AG04450 (cell line): ENCODE data around the gene TIAL1. TPM values are rescaled to one million over a fixed set of nuclear protein-coding genes. Genes with fewer than 3 reads are reported as not detected.

Experiments used
- CTCF ChIA-PET: fragments of 300-600, 350-600 bp; formaldehyde crosslinking; extraction: SDS; loops from one replicate; lab custom pipeline; 2022; ENCODE audit warnings: antibody characterized with exemption, inconsistent platforms; lab: Charles Lee
- POLR2A ChIA-PET: fragments of 350-600 bp; formaldehyde crosslinking; extraction: SDS; loops from one replicate; lab custom pipeline; 2021; ENCODE audit warnings: antibody characterized with exemption, inconsistent platforms; lab: Yijun Ruan, JAX
- DNase-seq: peaks from one replicate; pipeline ENCODE4 v3.0.0-alpha.2; 2011; ENCODE audit warnings: low read depth, low spot score
- H3K27ac ChIP-seq: one replicate; pipeline ENCODE4 v1.5.1; 2012; ENCODE audit warnings: low read depth, low read length, control low read depth
- H3K27me3 ChIP-seq: one replicate; pipeline ENCODE4 v1.6.0; 2012; ENCODE audit warnings: low read length; ENCODE audit not compliant: control insufficient read depth, insufficient read depth
- H3K4me3 ChIP-seq: 2 replicates; pipeline ENCODE4 v1.5.1; 2011; ENCODE audit warnings: mild to moderate bottlenecking, low read depth, low read length, control low read depth
- H3K9me3 ChIP-seq: 2 replicates; pipeline ENCODE4 v1.5.1; 2012; ENCODE audit warnings: low read length; ENCODE audit not compliant: control insufficient read depth, insufficient read depth
- CTCF ChIP-seq: IDR thresholded peaks from 2 replicates; pipeline ENCODE4 v1.5.1; 2011; ENCODE audit warnings: low read depth, low read length, control low read depth, inconsistent platforms
- polyA plus RNA-seq: library from polyadenylated mRNA; depleted of rRNA; stranded (reverse); fragments of >200 nt; gene quantifications from 2 replicates; pipeline ENCODE4 v1.2.3, GENCODE V29; 2011

Gene TIAL1
- polyA plus RNA-seq, 1 experiment, result 113 TPM

GRCh38 chr10:119614686-119615085 lies 17.9 kb upstream of the TIAL1 start:
- no peaks in the 10 kb centered on the region for H3K27me3 ChIP-seq
- no peak for TF ChIP-seq CTCF
- no peak overlapping the region for H3K4me3 ChIP-seq
- DNase-seq, result no peak
- CTCF ChIA-PET, result interaction anchor here (1.0 kb wide), 1 partner anchor 13 kb away, joined by 3 read pairs; no protein-coding TSS in a partner anchor
- no peaks in the 10 kb centered on the region for H3K9me3 ChIP-seq
- no peak overlapping the region for H3K27ac ChIP-seq
- POLR2A ChIA-PET, result no interaction called here

- DNase-seq, result no peak
- ChIA-PET POLR2A (interaction anchor here (0.7 kb wide), 1 partner anchor 425 kb away, joined by 3 read pairs; no protein-coding TSS in a partner anchor), CTCF (interaction anchor here (1.0 kb wide), 1 partner anchor 14 kb away, joined by 3 read pairs; no protein-coding TSS in a partner anchor)
- Histone ChIP-seq H3K27me3 (no peaks in the 10 kb centered on the region), H3K27ac (no peak overlapping the region), H3K4me3 (no peak overlapping the region), H3K9me3 (no peaks in the 10 kb centered on the region)
- TF ChIP-seq CTCF, result no peak
Observed at GRCh38 chr10:119613741-119614140, 17.0 kb upstream of the TIAL1 start.

DNA sequence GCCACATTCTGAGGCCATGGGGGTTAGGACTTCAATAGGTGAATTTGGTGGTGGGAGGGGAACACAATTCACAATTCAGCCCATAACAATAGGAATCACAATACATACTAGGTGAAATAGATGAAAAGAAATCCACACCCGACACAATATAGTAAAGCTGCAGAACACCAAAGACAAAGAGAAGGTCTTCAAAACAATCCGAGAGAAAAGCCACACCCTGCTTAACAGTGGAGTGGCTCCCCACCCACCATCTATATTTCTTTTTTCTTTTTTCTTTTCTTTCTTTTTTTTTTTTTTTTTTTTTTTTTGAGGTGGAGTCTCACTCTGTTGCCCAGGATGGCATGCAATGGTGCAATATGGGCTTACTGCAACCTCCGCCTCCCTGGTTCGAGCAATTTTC lies 14.7 kb upstream of the TIAL1 start:
- H3K4me3 ChIP-seq, result no peak overlapping the region
- no peaks in the 10 kb centered on the region for H3K9me3 ChIP-seq
- TF ChIP-seq CTCF, result no peak
- no peak for DNase-seq
- H3K27ac ChIP-seq, result no peak overlapping the region
- CTCF ChIA-PET, result interaction anchor here (0.9 to 1.2 kb wide), 2 partner anchors 9 to 248 kb away, joined by 3 to 4 read pairs; no protein-coding TSS in a partner anchor
- POLR2A ChIA-PET, result interaction anchor here (0.7 kb wide), 1 partner anchor 423 kb away, joined by 11 read pairs; no protein-coding TSS in a partner anchor
- H3K27me3 ChIP-seq, result no peaks in the 10 kb centered on the region

GRCh38 chr10:119609516-119609915 lies 12.8 kb upstream of the TIAL1 start:
- Histone ChIP-seq H3K9me3 (no peaks in the 10 kb centered on the region), H3K27ac (no peak overlapping the region), H3K27me3 (no peaks in the 10 kb centered on the region), H3K4me3 (no peak overlapping the region)
- ChIA-PET POLR2A (interaction anchor here (1.0 kb wide), 1 partner anchor 13 kb away, joined by 3 read pairs; the partner anchor contains the start of gene TIAL1), CTCF (interaction anchor here (1.4 to 1.9 kb wide), 5 partner anchors 9 to 253 kb away, joined by 4 to 19 read pairs (median 4); no protein-coding TSS in a partner anchor)
- no peak for TF ChIP-seq CTCF
- no peak for DNase-seq

DNA sequence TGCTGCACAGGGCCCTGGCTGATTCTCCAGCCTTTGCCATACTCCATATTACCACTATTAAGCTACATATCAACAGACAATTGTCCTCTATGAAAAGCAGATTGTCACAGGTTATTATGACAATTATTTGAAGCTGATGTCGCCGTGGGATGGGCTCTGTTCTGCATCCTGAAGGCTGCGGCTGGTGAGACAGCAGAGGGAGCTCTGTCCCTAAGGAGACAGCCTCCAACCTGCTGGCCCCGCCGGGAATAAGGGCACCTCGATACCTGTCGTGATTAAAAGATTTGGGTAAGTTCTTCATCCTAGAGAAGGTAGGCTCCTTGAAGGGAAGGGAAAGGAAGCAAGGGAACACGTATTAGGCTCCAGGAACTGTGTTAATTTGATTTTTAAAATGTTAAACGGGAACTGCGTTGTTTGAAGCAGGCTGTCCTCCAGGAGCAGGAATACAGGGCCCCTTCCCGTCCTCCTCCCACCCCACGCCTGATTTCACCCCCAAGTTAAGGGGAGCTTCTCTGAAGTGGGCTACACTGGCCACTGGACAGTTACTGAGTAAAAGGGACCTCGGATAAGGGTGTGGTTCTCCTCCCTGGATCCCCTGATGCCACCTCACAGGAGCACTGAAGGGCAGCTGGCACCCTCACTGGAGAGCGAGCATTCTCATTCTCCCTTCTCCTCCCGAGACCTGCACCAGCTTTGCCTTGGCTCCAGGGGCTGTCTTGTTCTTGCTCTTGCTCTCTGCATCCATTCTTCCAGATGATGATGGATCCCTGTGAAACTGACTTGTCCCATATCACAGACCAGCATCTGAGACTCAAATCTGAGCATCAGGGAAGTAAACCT lies 11.8 kb upstream of the TIAL1 start:
- DNase-seq, result no peak
- H3K27me3 ChIP-seq, result no peaks in the 10 kb centered on the region
- no peak overlapping the region for H3K4me3 ChIP-seq
- no peaks in the 10 kb centered on the region for H3K9me3 ChIP-seq
- CTCF ChIA-PET, result interaction anchor here (0.5 to 1.9 kb wide), 16 partner anchors 9 to 1127 kb away, joined by 3 to 19 read pairs (median 4); no protein-coding TSS in a partner anchor
- peak; percentile 65 for TF ChIP-seq CTCF
- POLR2A ChIA-PET, result interaction anchor here (0.6 kb wide), 1 partner anchor 54 kb away, joined by 11 read pairs; no protein-coding TSS in a partner anchor
- H3K27ac ChIP-seq, result no peak overlapping the region
